Stimulated activated naive CD8-positive, alpha-beta T cell treated with anti-CD3 and anti-CD28 coated beads, Interleukin-15, amount 100 ng/mL, for 72 hours (primary cell): ENCODE data around the gene HDAC7.
A peak's percentile ranks its signal among the peaks of the same experiment; 100 is the strongest.

Experiments
- ATAC-seq: fragments of 150-1000 bp; cut with Tn5 transposase; 2 replicates; pipeline ENCODE4 v1.10.0; 2021; ENCODE audit warnings: mild to moderate bottlenecking, moderate library complexity
- DNase-seq, 2 donors: peaks; one replicate each; pipeline ENCODE4 v3.0.0; 2021 to 2022
- H3K27ac Mint-ChIP-seq, 2 donors: one replicate each; pipeline ENCODE4 v1.8.0; 2022; ENCODE audit warnings: mild to moderate bottlenecking in 2 of 2, mixed read lengths in 2 of 2, moderate library complexity in 2 of 2
- H3K27me3 Mint-ChIP-seq: one replicate; pipeline ENCODE4 v1.8.0; 2022; ENCODE audit warnings: mixed read lengths
- H3K4me1 Mint-ChIP-seq: one replicate; pipeline ENCODE4 v1.8.0; 2022; ENCODE audit warnings: mild to moderate bottlenecking, mixed read lengths
- H3K4me3 Mint-ChIP-seq, 2 donors: one replicate each; pipeline ENCODE4 v1.8.0; 2022; ENCODE audit warnings: mild to moderate bottlenecking in 2 of 2, mixed read lengths in 2 of 2, moderate library complexity in 1 of 2
- H3K9me3 Mint-ChIP-seq, 2 donors: one replicate each; pipeline ENCODE4 v1.8.0; 2022; ENCODE audit warnings: mixed read lengths in 2 of 2

Gene HDAC7

DNA sequence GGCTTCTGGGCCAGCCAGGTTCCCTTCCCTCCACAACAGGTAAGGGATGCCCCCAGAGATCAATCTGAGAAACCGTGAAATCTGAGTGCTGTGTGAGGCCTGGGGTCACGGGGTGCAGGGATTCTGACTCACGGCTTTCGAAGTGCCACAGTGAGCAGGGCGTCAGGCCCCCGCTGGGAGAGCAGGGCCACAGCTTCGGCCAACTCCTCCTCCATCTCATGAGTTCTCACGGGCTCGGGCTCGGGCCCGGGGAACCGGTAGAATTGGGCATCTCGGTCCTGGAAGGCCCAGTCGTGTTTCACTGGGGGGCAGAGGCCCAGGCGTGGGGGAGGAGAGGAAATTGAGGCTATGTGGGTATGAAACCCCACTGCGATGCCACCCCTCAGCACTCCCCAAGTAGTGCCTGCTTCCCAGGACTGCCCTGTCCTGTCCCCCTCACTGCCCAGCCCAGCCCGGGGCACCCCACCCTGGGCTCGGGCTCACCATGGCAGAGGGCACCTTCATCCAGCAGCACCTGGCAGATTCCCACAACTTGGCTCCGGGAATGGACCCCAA is 68.7 kb downstream of the HDAC7 start:
- Mint-ChIP-seq H3K27me3 (peaks cover 14% of the 10 kb centered on the region), H3K27ac (no peak overlapping the region), H3K4me3 (no peak overlapping the region), H3K4me1 (peaks cover 27% of the 10 kb centered on the region), H3K9me3 (no peaks in the 10 kb centered on the region)
- ATAC-seq (no peak), DNase-seq (no peak)

DNA sequence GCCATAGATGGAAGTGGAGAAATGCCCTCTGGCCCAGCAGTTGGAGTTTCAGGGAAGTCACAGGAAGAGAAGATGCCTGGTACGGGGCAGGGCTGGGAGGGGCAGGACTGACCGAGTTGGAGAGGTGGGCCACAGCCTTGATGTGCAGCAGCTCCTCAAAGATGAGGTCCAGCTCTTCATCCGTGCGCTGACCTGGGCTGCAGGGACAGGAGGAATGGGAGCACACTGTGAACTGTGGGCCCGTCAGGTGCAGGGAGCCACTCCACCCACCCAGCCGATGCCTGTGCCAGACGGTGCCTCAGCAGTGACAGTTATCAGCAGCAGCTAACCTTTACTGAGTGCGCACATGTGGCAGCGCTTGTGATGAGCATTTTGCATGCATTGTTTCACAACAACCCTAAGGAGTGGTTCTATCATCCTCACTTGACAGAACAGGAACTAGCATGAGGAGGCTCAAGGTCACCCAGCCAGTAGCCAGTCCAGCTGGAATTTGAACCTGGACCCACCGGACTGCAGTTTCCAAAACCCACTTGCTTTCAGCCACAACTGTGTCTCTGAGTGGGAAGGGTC is 69.4 kb downstream of the HDAC7 start:
- no peak for DNase-seq
- Mint-ChIP-seq H3K27ac (no peak overlapping the region), H3K9me3 (no peaks in the 10 kb centered on the region), H3K4me1 (peaks cover 21% of the 10 kb centered on the region), H3K4me3 (no peak overlapping the region), H3K27me3 (peaks cover 18% of the 10 kb centered on the region)
- no peak for ATAC-seq

DNA sequence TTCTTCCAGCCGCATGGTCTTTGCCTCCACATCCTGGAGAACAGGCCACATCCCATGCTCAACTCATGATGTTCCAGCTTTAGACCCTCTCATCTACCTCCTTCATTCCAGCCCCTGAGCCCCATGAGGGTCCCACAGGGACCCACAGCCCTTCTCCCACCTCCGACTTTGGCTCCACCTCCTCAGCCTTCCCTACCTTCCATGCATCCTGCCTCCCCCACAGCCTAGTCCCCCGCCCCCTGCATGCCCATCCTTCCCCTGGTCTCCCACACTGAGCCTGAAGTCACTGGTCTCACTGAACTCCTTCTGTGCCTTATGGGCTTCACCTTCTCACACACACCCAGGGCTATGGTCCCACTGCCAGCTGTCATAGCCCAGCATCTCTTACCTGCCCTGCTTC is 70.8 kb downstream of the HDAC7 start:
- Mint-ChIP-seq H3K27ac (no peak overlapping the region), H3K27me3 (peaks cover 28% of the 10 kb centered on the region), H3K9me3 (no peaks in the 10 kb centered on the region), H3K4me3 (no peak overlapping the region), H3K4me1 (peaks cover 10% of the 10 kb centered on the region)
- ATAC-seq (no peak), DNase-seq (no peak)

- Mint-ChIP-seq H3K4me3 (no peak overlapping the region), H3K9me3 (no peaks in the 10 kb centered on the region), H3K27me3 (peaks cover 32% of the 10 kb centered on the region), H3K4me1 (peaks cover 10% of the 10 kb centered on the region), H3K27ac (no peak overlapping the region)
- no peak for ATAC-seq
- DNase-seq, result no peak
Measured at GRCh38 chr12:47748507-47748828, 71.2 kb downstream of the HDAC7 start.

- Mint-ChIP-seq H3K4me3 (no peak overlapping the region), H3K4me1 (peaks cover 8% of the 10 kb centered on the region), H3K27ac (no peak overlapping the region), H3K9me3 (no peaks in the 10 kb centered on the region), H3K27me3 (peaks cover 37% of the 10 kb centered on the region)
- ATAC-seq (no peak), DNase-seq (no peak)
Measured at GRCh38 chr12:47747596-47748506, 71.9 kb downstream of the HDAC7 start.

DNA sequence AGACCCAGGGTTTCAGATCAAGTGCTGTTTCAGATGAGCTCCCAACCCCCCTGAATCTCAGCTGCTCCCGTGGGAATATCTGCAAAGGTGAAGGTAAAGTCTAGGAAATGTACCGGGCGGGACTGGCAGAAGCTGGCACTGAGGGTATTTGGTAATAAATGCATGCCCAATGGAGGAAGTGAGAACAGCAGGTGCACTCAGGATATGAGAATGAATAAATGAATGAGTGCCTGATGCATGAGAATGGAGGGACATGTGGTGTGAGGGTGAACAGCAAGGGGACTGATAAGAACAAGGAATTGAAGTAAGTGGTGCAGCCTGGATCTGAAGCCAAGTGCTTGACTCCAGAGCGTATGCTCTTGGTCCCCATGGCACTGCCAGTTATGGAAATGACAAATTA is 72.6 kb downstream of the HDAC7 start:
- Mint-ChIP-seq H3K9me3 (no peaks in the 10 kb centered on the region), H3K27ac (no peak overlapping the region), H3K4me1 (peaks cover 8% of the 10 kb centered on the region), H3K27me3 (peaks cover 37% of the 10 kb centered on the region), H3K4me3 (no peak overlapping the region)
- ATAC-seq, result no peak
- no peak for DNase-seq

DNA sequence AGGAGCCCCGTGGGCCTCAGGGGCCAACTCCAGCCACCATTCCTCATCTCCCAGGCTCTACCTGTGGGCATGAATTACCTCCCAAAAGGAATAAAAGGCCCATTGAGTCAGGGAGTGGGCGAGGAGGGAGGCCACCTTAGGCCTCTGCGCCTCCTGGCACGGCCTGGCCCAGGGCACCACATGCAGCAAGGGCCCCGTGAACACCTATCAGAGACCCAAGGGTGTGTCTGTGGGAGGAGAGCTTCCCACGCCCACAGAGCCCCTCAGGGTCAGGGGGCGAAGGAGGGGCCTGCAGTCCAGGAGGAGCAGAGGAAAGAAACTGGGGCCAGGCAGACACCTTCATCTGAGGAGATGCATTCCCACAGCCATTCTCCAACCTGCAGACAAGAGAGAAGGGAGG is 73.2 kb downstream of the HDAC7 start:
- Mint-ChIP-seq H3K4me1 (peaks cover 10% of the 10 kb centered on the region), H3K27ac (peak overlapping the region; percentile 21 to 69), H3K9me3 (no peaks in the 10 kb centered on the region), H3K27me3 (peaks cover 37% of the 10 kb centered on the region), H3K4me3 (no peak overlapping the region)
- ATAC-seq (no peak), DNase-seq (no peak)

GRCh38 chr12:47746073-47746472 is 73.6 kb downstream of the HDAC7 start:
- Mint-ChIP-seq H3K4me3 (no peak overlapping the region), H3K4me1 (peaks cover 15% of the 10 kb centered on the region), H3K9me3 (no peaks in the 10 kb centered on the region), H3K27me3 (peaks cover 37% of the 10 kb centered on the region), H3K27ac (peak overlapping the region; percentile 21 to 69)
- DNase-seq, result no peak
- ATAC-seq, result no peak

DNA sequence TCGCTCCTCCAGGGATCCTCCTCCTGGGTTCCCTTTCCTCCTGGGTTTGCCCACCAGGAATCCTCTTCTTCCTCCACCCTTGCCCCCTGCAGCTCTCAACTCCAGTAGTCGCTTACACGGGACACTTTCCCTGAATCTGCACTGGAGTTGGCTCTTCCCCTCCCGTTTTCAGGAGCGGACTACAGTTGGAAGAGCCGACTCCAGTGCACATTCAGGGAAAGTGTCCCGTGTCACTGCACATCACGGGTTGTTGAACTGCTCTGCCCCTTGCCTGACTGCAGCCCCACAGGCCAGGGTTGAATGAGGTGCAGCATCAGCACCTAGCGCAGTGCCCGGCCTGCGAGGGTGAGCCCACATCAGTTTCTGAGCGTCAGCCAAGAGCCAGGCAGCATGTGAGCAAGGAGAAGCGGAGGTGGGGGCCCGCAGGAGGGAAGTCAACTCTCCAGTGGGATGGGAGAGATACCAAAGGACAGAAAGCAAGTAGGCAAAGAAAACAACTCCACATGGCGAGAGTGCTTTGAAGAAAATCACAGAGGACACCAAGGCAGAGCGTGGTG is 74.1 kb downstream of the HDAC7 start:
- ATAC-seq, result no peak
- no peak for DNase-seq
- H3K4me3 Mint-ChIP-seq, result no peak overlapping the region
- H3K27ac Mint-ChIP-seq, result no peak overlapping the region
- peaks cover 20% of the 10 kb centered on the region for H3K4me1 Mint-ChIP-seq
- H3K9me3 Mint-ChIP-seq, result no peaks in the 10 kb centered on the region
- H3K27me3 Mint-ChIP-seq, result peaks cover 37% of the 10 kb centered on the region

- H3K27me3 Mint-ChIP-seq, result peaks cover 33% of the 10 kb centered on the region
- H3K9me3 Mint-ChIP-seq, result no peaks in the 10 kb centered on the region
- DNase-seq, result no peak
- H3K4me1 Mint-ChIP-seq, result peaks cover 26% of the 10 kb centered on the region
- H3K27ac Mint-ChIP-seq, result no peak overlapping the region
- no peak overlapping the region for H3K4me3 Mint-ChIP-seq
- no peak for ATAC-seq
Measured at GRCh38 chr12:47744778-47745436, 74.8 kb downstream of the HDAC7 start.

DNA sequence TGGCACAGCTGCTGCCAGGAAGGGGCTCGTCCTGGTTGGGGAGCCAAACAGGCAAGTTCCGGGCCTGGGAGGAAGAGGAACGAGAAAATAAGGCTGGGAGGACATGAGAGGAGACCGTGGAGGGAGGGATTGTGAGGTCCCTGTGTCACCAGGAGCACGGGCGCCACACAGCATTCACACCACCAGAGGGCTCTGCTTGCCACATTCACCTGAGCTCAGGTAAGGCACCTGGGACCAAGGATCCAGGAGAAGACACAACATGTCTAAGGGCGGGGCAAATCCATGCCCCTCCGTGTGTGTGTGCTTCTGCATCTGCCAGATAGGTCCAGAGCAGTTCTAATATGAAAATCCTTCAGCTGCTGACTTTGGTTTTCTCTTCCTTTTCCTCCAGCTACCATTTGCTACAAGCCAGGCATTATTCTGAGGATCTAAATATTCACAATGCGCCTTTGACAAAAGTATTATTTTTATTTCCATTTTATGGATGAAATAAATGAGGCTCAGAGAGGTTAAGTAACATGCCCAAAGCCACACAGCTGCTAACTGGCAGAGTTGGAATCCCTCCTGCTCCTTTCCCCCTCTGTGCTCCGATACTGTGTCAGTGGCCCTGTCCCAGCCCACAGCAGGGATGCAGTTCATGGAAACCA is 75.6 kb downstream of the HDAC7 start:
- ATAC-seq (no peak), DNase-seq (peak; percentile 33 to 54)
- peaks cover 34% of the 10 kb centered on the region for H3K4me1 Mint-ChIP-seq
- H3K27ac Mint-ChIP-seq, result no peak overlapping the region
- peaks cover 29% of the 10 kb centered on the region for H3K27me3 Mint-ChIP-seq
- H3K4me3 Mint-ChIP-seq, result no peak overlapping the region
- H3K9me3 Mint-ChIP-seq, result no peaks in the 10 kb centered on the region

- Mint-ChIP-seq H3K27me3 (peaks cover 29% of the 10 kb centered on the region), H3K9me3 (no peaks in the 10 kb centered on the region), H3K4me3 (no peak overlapping the region), H3K4me1 (peaks cover 42% of the 10 kb centered on the region), H3K27ac (no peak overlapping the region)
- DNase-seq, result no peak
- no peak for ATAC-seq
Measured at GRCh38 chr12:47743311-47743860, 76.3 kb downstream of the HDAC7 start.

DNA sequence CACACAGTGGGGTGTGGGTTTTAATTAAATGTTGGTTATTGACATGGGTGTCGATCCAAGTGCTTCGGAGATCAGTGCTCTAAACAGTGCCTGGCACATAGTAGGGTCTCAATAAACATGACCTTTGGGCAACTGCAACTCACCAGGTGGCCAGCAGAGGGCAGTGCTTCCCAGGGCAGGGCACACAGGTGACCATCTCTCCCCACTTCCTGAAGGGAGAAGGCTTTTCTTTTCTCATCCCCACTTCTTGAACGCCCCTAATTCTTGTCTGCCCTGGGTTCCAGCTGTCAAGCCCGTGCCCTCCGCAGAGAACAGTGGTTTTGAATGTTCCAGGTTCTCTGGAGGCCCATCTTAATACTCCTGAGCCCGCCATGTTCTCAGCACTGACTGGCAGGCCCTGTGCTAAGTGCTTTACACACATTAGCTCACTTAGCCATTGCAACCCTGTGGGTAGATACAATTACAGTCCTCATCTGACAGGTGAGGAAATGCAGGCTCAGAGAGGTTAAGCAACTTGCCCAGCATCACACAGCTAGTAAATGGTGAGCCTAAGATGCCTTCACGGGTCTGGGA is 77.4 kb downstream of the HDAC7 start:
- ATAC-seq (peak; percentile 34), DNase-seq (peak; percentile 70)
- Mint-ChIP-seq H3K9me3 (no peaks in the 10 kb centered on the region), H3K4me1 (peaks cover 45% of the 10 kb centered on the region), H3K27ac (no peak overlapping the region), H3K27me3 (peaks cover 29% of the 10 kb centered on the region), H3K4me3 (no peak overlapping the region)

GRCh38 chr12:47741340-47741703 is 78.4 kb downstream of the HDAC7 start:
- H3K4me3 Mint-ChIP-seq, result peak overlapping the region in 1 of 2 donors; percentile 16
- no peaks in the 10 kb centered on the region for H3K9me3 Mint-ChIP-seq
- peaks cover 25% of the 10 kb centered on the region for H3K27me3 Mint-ChIP-seq
- ATAC-seq, result peak; percentile 83
- peak; percentile 46 to 78 for DNase-seq
- H3K27ac Mint-ChIP-seq, result no peak overlapping the region
- H3K4me1 Mint-ChIP-seq, result peaks cover 45% of the 10 kb centered on the region
